OCI-LY7 (cell line): ENCODE results near the gene HES7. TPM values are rescaled to one million over a fixed set of nuclear protein-coding genes. Genes with fewer than 3 reads are reported as not detected.

Experiments used
- BruUV-seq: library from RNA; stranded (reverse); fragments of 400-500 nt; replicated peaks from 2 replicates; lab custom pipeline; 2021; lab: Mats Ljungman, UMichigan
- CTCF ChIA-PET: fragments of 300-600 bp; sonication (Branson Sonifier 250); formaldehyde crosslinking; loops from one replicate; lab custom pipeline; 2022; ENCODE audit warnings: antibody characterized with exemption; ENCODE audit not compliant: unreplicated experiment; lab: Charles Lee
- POLR2A ChIA-PET: fragments of 300-600 bp; sonication (Branson Sonifier 250); formaldehyde crosslinking; loops from one replicate; lab custom pipeline; 2022; ENCODE audit warnings: antibody characterized with exemption; lab: Charles Lee
- DNase-seq: peaks from one replicate; pipeline ENCODE4 v3.0.0-alpha.2; 2015; ENCODE audit warnings: low spot score
- H2AFZ ChIP-seq: fragments of 200-600 bp; sonication (generic), shearing (Covaris generic); 2 replicates; pipeline ENCODE4 v1.6.1; 2014; ENCODE audit warnings: mild to moderate bottlenecking, antibody characterized with exemption, low read length, moderate library complexity
- H3K27ac ChIP-seq: fragments of 200-600 bp; sonication (generic); 2 replicates; pipeline ENCODE4 v1.5.1; 2014; ENCODE audit warnings: mixed run types, low read depth, mild to moderate bottlenecking, moderate library complexity, low read length, inconsistent platforms; ENCODE audit not compliant: poor library complexity, severe bottlenecking
- H3K36me3 ChIP-seq: fragments of 200-600 bp; sonication (generic); 2 replicates; pipeline ENCODE4 v1.6.1; 2014; ENCODE audit warnings: mild to moderate bottlenecking, antibody characterized with exemption, low read length, moderate library complexity, mixed read lengths; ENCODE audit not compliant: insufficient read depth
- H3K4me1 ChIP-seq: fragments of 200-600 bp; sonication (generic); 2 replicates; pipeline ENCODE4 v1.5.1; 2014; ENCODE audit warnings: mild to moderate bottlenecking, low read length; ENCODE audit not compliant: insufficient read depth, poor library complexity, severe bottlenecking
- H3K4me2 ChIP-seq: fragments of 200-600 bp; sonication (generic); 2 replicates; pipeline ENCODE4 v1.6.1; 2014; ENCODE audit warnings: mild to moderate bottlenecking, low read length
- H3K4me3 ChIP-seq: fragments of 200-600 bp; sonication (generic); 2 replicates; pipeline ENCODE4 v1.5.1; 2014; ENCODE audit warnings: mild to moderate bottlenecking, low read depth, low read length; ENCODE audit not compliant: poor library complexity, severe bottlenecking
- H3K79me2 ChIP-seq: fragments of 200-600 bp; sonication (generic); 2 replicates; pipeline ENCODE4 v1.6.1; 2016; ENCODE audit warnings: low read depth, mild to moderate bottlenecking, low read length, moderate library complexity, mixed read lengths; ENCODE audit not compliant: insufficient read depth
- H3K9me2 ChIP-seq: fragments of 200-600 bp; sonication (generic); 2 replicates; pipeline ENCODE4 v1.6.1; 2016; ENCODE audit warnings: mild to moderate bottlenecking, low read length, mixed read lengths; ENCODE audit not compliant: insufficient read depth
- H3K9me3 ChIP-seq: fragments of 200-600 bp; sonication (generic); 2 replicates; pipeline ENCODE4 v1.6.1; 2014; ENCODE audit warnings: mild to moderate bottlenecking, mixed run types, low read length, mixed read lengths
- H4K20me1 ChIP-seq: fragments of 200-600 bp; sonication (generic); 2 replicates; pipeline ENCODE4 v1.6.1; 2014; ENCODE audit warnings: mild to moderate bottlenecking, antibody characterized with exemption, low read length, moderate library complexity, mixed read lengths; ENCODE audit not compliant: insufficient read depth
- CTCF ChIP-seq: fragments of 200-600 bp; sonication (generic); conservative IDR thresholded peaks from 2 replicates; pipeline ENCODE4 v1.5.1; 2014; ENCODE audit warnings: mild to moderate bottlenecking, antibody characterized with exemption, low read length, moderate library complexity, mixed read lengths
- EZH2phosphoT487 ChIP-seq: fragments of 200-600 bp; sonication (generic); IDR thresholded peaks from 2 replicates; pipeline ENCODE4 v1.6.1; 2018; ENCODE audit warnings: low read depth, borderline replicate concordance, mild to moderate bottlenecking, mixed run types, antibody characterized with exemption, low read length, moderate library complexity, mixed read lengths
- intact Hi-C: fragments of 100-400 bp; cut with micrococcal nuclease; formaldehyde crosslinking; loops from one replicate; pipeline ENCODE4 v1.10.0; 2022; ENCODE audit not compliant: unreplicated experiment
- total RNA-seq, 2 experiments: library from RNA; depleted of rRNA in 1 of 2; stranded (reverse); fragments of >200 nt in 1 of 2; shearing (Covaris generic) in 1 of 2; gene quantifications; 2 replicates each; pipeline ENCODE4 v1.2.3, GENCODE V29; 2014 to 2022

The HES7 gene
- total RNA-seq, 2 experiments from 2014 or later = 0.44 to 5.8 TPM

DNA sequence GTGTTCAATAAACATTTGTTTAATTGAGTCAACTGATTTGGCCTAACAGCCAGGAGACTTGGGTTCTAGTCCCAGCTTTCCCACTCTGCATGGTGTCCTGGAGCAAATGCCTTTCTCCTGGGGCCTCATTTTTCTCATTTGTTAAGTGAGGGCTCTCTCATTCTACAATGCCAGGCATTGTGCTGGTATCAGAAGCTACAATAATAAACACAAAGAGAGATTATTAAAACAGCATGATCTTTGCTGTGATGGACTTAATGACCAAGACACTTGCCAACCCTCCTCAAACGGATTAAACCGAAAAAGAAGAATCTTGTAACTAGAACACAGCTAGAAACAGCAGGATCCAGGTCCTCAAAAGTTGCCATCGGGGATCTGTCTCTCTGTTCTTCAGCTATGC is 43.6 kb upstream of the HES7 start:
- TF ChIP-seq CTCF = no peak
- no peak for TF ChIP-seq EZH2phosphoT487
- CTCF ChIA-PET = no interaction called here
- no peaks in the 10 kb centered on the region for H3K36me3 ChIP-seq
- peaks cover 2% of the 10 kb centered on the region; the same call in 1 of the 2 replicates for H3K79me2 ChIP-seq
- H3K27ac ChIP-seq = no peak overlapping the region
- H3K4me2 ChIP-seq = no peak overlapping the region
- H4K20me1 ChIP-seq = no peaks in the 10 kb centered on the region
- H3K9me2 ChIP-seq = no peaks in the 10 kb centered on the region
- no peak for DNase-seq
- no TSS peak for BruUV-seq
- H3K4me3 ChIP-seq = no peak overlapping the region
- H2AFZ ChIP-seq = no peak overlapping the region
- intact Hi-C loops = no loop called here
- POLR2A ChIA-PET = interaction anchor here (1.1 kb wide), 1 partner anchor 11 kb away, joined by 3 read pairs; no protein-coding TSS in a partner anchor
- peaks cover 25% of the 10 kb centered on the region for H3K4me1 ChIP-seq
- H3K9me3 ChIP-seq = no peaks in the 10 kb centered on the region

DNA sequence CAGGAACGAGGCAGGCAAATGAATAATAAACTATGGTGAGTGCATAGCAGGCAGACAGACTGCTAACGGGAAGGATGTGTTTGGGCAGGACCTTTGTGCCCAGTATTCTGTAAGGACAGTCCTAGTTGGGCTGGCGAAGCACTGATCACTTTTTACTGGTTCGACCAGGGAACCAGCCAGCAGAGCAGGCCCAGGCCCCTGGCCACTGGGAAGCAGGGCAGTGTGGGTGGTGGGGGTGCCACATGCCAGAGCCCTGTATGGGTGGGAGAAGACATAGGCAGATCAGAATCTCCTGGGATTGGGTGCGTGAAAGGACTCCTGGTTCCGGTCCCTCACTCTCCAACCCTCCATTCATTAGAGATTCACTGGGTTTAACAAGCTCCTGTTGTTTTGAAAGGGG is 42.8 kb upstream of the HES7 start:
- Histone ChIP-seq H3K79me2 (peaks cover 10% of the 10 kb centered on the region; the same call in 1 of the 2 replicates), H3K4me2 (no peak overlapping the region), H4K20me1 (no peaks in the 10 kb centered on the region), H3K36me3 (no peaks in the 10 kb centered on the region), H3K4me3 (no peak overlapping the region), H2AFZ (no peak overlapping the region), H3K4me1 (peaks cover 24% of the 10 kb centered on the region), H3K27ac (no peak overlapping the region), H3K9me3 (no peaks in the 10 kb centered on the region), H3K9me2 (no peaks in the 10 kb centered on the region)
- POLR2A ChIA-PET = no interaction called here
- no peak for DNase-seq
- TF ChIP-seq EZH2phosphoT487 (no peak), CTCF (no peak)
- CTCF ChIA-PET = no interaction called here
- intact Hi-C loops = no loop called here
- no TSS peak for BruUV-seq

GRCh38 chr17:8164815-8165131 is 40.9 kb upstream of the HES7 start:
- intact Hi-C loops = no loop called here
- no peaks in the 10 kb centered on the region for H3K9me2 ChIP-seq
- no peak overlapping the region for H3K4me3 ChIP-seq
- POLR2A ChIA-PET = interaction anchor here (0.6 to 1.9 kb wide), 3 partner anchors 9 to 59 kb away, joined by 3 to 12 read pairs (median 5); no protein-coding TSS in a partner anchor
- no TSS peak for BruUV-seq
- H3K4me1 ChIP-seq = peaks cover 39% of the 10 kb centered on the region
- peaks cover 13% of the 10 kb centered on the region; the same call in 1 of the 2 replicates for H3K36me3 ChIP-seq
- H3K4me2 ChIP-seq = peak overlapping the region; percentile 71
- no peak for DNase-seq
- CTCF ChIA-PET = no interaction called here
- H4K20me1 ChIP-seq = no peaks in the 10 kb centered on the region
- peaks cover 14% of the 10 kb centered on the region; the same call in 1 of the 2 replicates for H3K79me2 ChIP-seq
- peak overlapping the region; percentile 50 for H3K27ac ChIP-seq
- TF ChIP-seq EZH2phosphoT487 = no peak
- no peak for TF ChIP-seq CTCF
- H3K9me3 ChIP-seq = no peaks in the 10 kb centered on the region
- H2AFZ ChIP-seq = peak overlapping the region; percentile 76
